Endometrial microvascular endothelial cells (primary cell): ENCODE results near the gene TMEM132D. TPM values are rescaled to one million over a fixed set of nuclear protein-coding genes. Genes with fewer than 3 reads are reported as not detected.

Experiments used
- in situ Hi-C: cut with HindIII; loops from 2 replicates; pipeline ENCODE4 v1.10.0; 2017; ENCODE audit warnings: low sequenced_read_pairs, low pct_unique_long_range_greater_than_20kb; ENCODE audit errors: inconsistent ontology term
- total RNA-seq: library from RNA; depleted of rRNA; stranded (reverse); fragments of >200 nt; gene quantifications from one replicate; pipeline ENCODE4 v1.2.3, GENCODE V29; 2015; ENCODE audit errors: inconsistent ontology term

TMEM132D gene
- total RNA-seq, 1 donor from 2014 or later, result not detected

DNA sequence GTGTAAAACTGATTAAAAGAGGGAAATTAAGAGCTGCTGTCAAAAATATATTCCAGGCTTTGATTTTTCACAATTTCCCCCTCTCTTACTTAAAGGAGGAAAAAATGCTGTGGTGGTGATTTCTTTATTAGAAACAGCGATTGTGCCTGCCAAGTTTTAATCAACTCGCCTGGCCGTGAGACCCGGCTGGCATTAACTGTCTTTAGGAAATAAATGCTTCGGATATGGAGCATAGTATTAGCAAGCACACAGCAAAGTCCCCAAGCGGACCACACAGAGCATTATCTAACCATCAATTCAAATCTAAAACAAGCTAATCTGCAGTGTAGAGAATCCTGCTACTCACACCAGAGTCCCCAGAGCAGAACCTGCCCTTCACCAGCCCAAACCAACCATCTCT lies 457.1 kb downstream of the TMEM132D start:
- in situ Hi-C loops, result no loop called here

GRCh38 chr12:129440278-129440677 lies 463.5 kb downstream of the TMEM132D start:
- in situ Hi-C loops, result no loop called here

- in situ Hi-C loops, result no loop called here
Measured at GRCh38 chr12:129434790-129435189, 469.0 kb downstream of the TMEM132D start.

- in situ Hi-C loops, result no loop called here
Measured at GRCh38 chr12:129428240-129428936, 475.4 kb downstream of the TMEM132D start.

- in situ Hi-C loops, result no loop called here
Measured at GRCh38 chr12:129423041-129423580, 480.7 kb downstream of the TMEM132D start.

DNA sequence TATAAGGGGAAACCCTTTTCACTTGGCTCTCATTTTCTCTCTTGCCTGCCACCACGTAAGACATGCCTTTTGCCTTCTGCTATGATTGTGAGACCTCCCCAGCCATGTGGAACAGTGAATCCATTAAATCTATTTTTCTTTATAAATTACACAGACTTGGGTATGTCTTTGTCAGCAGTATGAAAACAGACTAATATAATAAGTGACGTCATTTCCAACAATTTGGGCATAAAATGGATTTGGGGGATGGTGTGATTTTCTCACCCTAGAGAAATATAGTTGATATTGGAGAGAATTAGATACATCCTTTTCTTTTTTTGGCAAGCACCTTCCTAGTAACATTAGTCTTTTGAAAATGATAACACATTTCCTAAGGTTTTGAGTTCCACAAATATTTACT lies 490.5 kb downstream of the TMEM132D start:
- in situ Hi-C loops, result no loop called here

DNA sequence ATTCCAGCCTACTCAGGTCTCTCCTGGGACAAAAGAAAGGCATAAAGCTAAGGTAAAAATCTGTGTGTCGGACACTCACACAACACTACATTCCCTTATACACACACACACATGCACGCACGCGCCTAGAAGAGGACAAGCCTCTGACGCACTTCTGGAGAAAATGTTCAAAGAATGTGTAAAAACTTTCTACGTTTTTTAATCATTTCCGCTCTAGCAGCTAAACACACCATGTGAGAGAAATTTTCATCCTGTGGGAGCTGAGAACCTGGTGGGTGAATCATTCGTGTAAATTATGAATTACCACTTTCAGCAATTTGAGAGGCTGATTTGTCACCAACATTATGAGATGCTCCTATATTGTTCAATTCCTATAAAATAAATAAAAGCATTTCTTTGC lies 494.5 kb downstream of the TMEM132D start:
- in situ Hi-C loops, result no loop called here

- in situ Hi-C loops, result no loop called here
Measured at GRCh38 chr12:129404556-129404955, 499.3 kb downstream of the TMEM132D start.

DNA sequence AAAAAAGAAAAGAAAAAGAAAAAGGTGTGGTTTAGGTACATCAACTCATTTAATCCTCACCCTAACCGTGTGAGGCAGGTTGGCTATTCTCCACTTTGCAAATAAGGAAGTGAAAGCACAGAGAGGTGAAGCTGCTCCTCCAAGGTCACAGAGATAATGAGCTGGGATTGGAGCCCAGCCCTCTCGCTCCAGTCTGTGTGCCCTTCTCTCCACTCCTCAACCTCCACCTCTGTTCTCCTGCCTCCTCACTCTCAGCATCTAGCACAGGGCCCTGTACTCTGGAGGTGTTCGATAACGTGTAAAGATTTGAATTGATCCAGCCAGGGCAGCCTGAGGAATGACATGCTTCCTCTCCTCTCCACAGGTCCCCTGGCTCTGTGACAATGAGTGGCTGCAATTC lies 502.3 kb downstream of the TMEM132D start:
- in situ Hi-C loops, result no loop called here

GRCh38 chr12:129394177-129394825 lies 509.5 kb downstream of the TMEM132D start:
- in situ Hi-C loops, result no loop called here

- in situ Hi-C loops, result no loop called here
Measured at GRCh38 chr12:129393357-129393937, 510.4 kb downstream of the TMEM132D start.

GRCh38 chr12:129385637-129385990 lies 518.2 kb downstream of the TMEM132D start:
- in situ Hi-C loops, result no loop called here

DNA sequence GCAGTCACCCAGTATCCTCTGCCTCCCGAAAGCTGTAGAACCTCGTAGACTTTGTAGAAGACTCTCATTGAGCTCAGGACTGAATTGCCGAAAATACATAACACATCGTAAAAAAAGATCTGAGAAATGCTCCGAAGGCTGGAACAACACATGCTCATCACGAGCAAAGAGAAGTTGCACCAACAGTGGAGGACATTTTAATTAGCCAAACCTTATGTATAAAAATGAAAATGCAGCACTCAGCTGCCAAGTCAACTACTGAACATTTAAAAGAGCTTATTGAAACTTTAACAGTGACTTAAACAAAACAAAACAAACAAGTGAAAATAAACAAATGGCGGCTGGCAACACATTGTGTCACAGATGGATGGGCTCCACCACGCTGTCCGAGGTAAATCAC lies 519.9 kb downstream of the TMEM132D start:
- in situ Hi-C loops, result no loop called here

- in situ Hi-C loops, result no loop called here
Measured at GRCh38 chr12:129381715-129382114, 522.1 kb downstream of the TMEM132D start.

GRCh38 chr12:129379076-129379804 lies 524.6 kb downstream of the TMEM132D start:
- in situ Hi-C loops, result no loop called here

DNA sequence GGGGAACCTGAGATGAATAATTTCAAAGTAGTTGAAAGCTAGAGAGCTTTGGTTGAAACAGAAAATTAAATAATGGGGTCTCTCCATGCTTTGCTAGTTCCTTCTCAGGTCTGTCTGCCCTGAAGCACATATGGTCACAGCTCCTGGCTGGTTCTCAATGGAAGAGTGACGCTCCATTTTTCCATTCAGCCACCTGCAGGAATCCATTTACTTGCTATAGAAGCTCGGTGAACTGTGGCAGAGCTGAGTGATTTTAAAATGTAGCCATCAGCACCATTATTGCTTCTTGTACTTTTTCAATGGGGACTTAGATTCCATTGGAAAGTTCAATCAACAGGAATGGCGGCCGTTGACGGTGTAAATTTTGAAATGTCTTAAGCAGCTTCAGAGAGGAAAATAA lies 525.3 kb downstream of the TMEM132D start:
- in situ Hi-C loops, result no loop called here

DNA sequence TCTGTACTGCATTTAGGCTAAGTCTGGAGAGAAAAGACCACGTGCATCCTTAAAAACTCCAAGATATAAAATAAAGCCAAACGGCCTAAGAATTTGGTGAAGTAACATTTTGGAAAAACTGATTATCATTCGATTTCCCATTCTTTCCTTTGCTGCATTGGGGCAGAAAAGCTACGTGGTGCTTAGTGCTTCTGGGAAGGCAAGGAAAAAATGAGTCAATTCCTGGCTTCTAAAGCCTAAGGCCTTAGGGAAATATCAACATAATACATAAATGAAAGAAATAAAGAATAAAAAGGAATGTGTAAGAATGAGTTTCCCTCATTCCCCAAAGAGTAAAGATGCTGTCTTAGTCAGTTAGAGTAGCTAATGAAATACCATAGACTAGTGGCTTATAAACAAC lies 530.1 kb downstream of the TMEM132D start:
- in situ Hi-C loops, result no loop called here

- in situ Hi-C loops, result no loop called here
Measured at GRCh38 chr12:129372876-129373275, 530.9 kb downstream of the TMEM132D start.

GRCh38 chr12:129372348-129372747 lies 531.5 kb downstream of the TMEM132D start:
- in situ Hi-C loops, result no loop called here
